Spleen (tissue), 11 donors: ENCODE measurements around the gene TBXAS1. TPM values are rescaled to one million over a fixed set of nuclear protein-coding genes. Genes with fewer than 3 reads are reported as not detected.

Experiments used
- DNase-seq: peaks from one replicate; pipeline ENCODE4 v3.0.0-alpha.2; 2020
- H3K27ac ChIP-seq, 8 donors: fragments of 200-600 bp; sonication (generic) in 7 of 8; 1 replicate in 4 of 8; 2 replicates in 4 of 8; pipeline versions ENCODE4 v1.5.0 to v1.8.0; 2016 to 2021; ENCODE audit warnings: inconsistent platforms in 4 of 8, mild to moderate bottlenecking in 4 of 8, moderate library complexity in 1 of 8
- H3K27me3 ChIP-seq, 7 donors: fragments of 200-600 bp; sonication (generic) in 6 of 7; replicated peaks in 1 of 7; 1 replicate in 4 of 7; 2 replicates in 3 of 7; pipeline versions ENCODE4 v1.5.0 to v1.8.0; 2016 to 2021; ENCODE audit warnings: inconsistent platforms in 3 of 7, mild to moderate bottlenecking in 1 of 7
- H3K36me3 ChIP-seq, 6 donors: fragments of 200-600 bp; sonication (generic) in 5 of 6; 1 replicate in 4 of 6; 2 replicates in 2 of 6; pipeline versions ENCODE4 v1.5.0 to v1.8.0; 2016 to 2021; ENCODE audit warnings: inconsistent platforms in 2 of 6
- H3K4me1 ChIP-seq, 6 donors: fragments of 200-600 bp; sonication (generic) in 5 of 6; 1 replicate in 3 of 6; 2 replicates in 3 of 6; pipeline versions ENCODE4 v1.5.0 to v1.8.0; 2016 to 2021; ENCODE audit warnings: inconsistent platforms in 3 of 6
- H3K4me3 ChIP-seq, 8 donors: fragments of 200-600 bp; sonication (generic) in 7 of 8; 1 replicate in 4 of 8; 2 replicates in 4 of 8; pipeline versions ENCODE4 v1.5.0 to v1.8.0; 2016 to 2021; ENCODE audit warnings: inconsistent platforms in 4 of 8, mild to moderate bottlenecking in 4 of 8, moderate library complexity in 2 of 8
- H3K9me3 ChIP-seq, 8 donors: fragments of 200-600 bp; sonication (generic) in 7 of 8; 1 replicate in 4 of 8; 2 replicates in 4 of 8; pipeline versions ENCODE4 v1.5.0 to v1.8.0; 2016 to 2021; ENCODE audit warnings: inconsistent platforms in 4 of 8
- CTCF ChIP-seq, 11 experiments: fragments of 200-600 bp in 7 of 11; fragments of 450-650 bp in 4 of 11; sonication (generic) in 4 of 11; IDR thresholded peaks in 8 of 11; conservative IDR thresholded peaks in 3 of 11; 1 replicate in 7 of 11; 2 replicates in 4 of 11; pipeline versions ENCODE4 v1.4.0 to v1.8.0; 2016 to 2021; ENCODE audit warnings: antibody characterized with exemption in 11 of 11, inconsistent platforms in 4 of 11, mild to moderate bottlenecking in 1 of 11
- POLR2A ChIP-seq, 3 donors: fragments of 450-650 bp; IDR thresholded peaks; one replicate each; pipeline ENCODE4 v1.5.1; 2017; ENCODE audit warnings: antibody characterized with exemption in 3 of 3, mild to moderate bottlenecking in 1 of 3
- POLR2AphosphoS5 ChIP-seq, 3 donors: sonication (generic); formaldehyde crosslinking; IDR thresholded peaks; one replicate each; pipeline ENCODE4 v1.5.1; 2017; ENCODE audit warnings: antibody characterized with exemption in 3 of 3
- WGBS, 5 donors: extraction: QIAGEN DNeasy Blood & Tissue Kit in 3 of 5; methylation state at CpG; one replicate each; pipeline versions ENCODE4 v1.1.5 to v1.1.7; 2013 to 2018; 5-methylcytosine and 5-hydroxymethylcytosine counted together
- intact Hi-C: fragments of 100-400 bp; cut with DNase I; formaldehyde crosslinking; loops from one replicate; pipeline ENCODE4 v1.15.0; 2023; ENCODE audit warnings: low total_unique reads
- polyA plus RNA-seq, 3 donors: library from polyadenylated mRNA; stranded (reverse); fragments of 200-250 nt; gene quantifications; one replicate each; pipeline ENCODE4 v1.2.1, GENCODE V29; 2013
- total RNA-seq, 7 donors: library from RNA; depleted of rRNA in 3 of 7; stranded (reverse); fragments of >200 nt in 3 of 7; fragmentation: NEBNext Ultra II Directional in 4 of 7; extraction: Animal tissue kit (Norgen Biotek cat#: 25700) in 4 of 7; gene quantifications; one replicate each; pipeline versions ENCODE4 v1.1.0 to v1.2.1, GENCODE V29; 2016 to 2021
- donor health status: healthy with polysubstance abuse.
- donor health status: DM: no; HTN: no; CAD: no; lungs with moderate emphysema.
- donor health status: DM: no; HTN: no; CAD: no.
- donor health status: Bipolar disorder and iron deficiency.
- donor health status: healthy.
- donor health status: DM: no; HTN: no; CAD: no.
- donor health status: DM: yes; HTN: yes; CAD: no.

The TBXAS1 gene
- total and polyA plus RNA-seq, 10 donors, result 19.8 to 287 (median 147) TPM

- intact Hi-C loops, result no loop called here
- H3K9me3 ChIP-seq, result no peaks in the 10 kb centered on the region
- DNase-seq, result no peak
- H3K4me1 ChIP-seq, result peaks cover 0 to 54% (median 34%) of the 10 kb centered on the region in 6 donors
- peak overlapping the region in 7 of 8 donors; percentile 5 to 87 (median 76) for H3K27ac ChIP-seq
- TF ChIP-seq POLR2AphosphoS5 (IDR thresholded peaks at IDR 0.05) (no peak), CTCF (IDR thresholded peaks at IDR 0.05 in 8 of 11, conservative IDR thresholded peaks at IDR 0.05 in 3 of 11) (no peak), POLR2A (IDR thresholded peaks at IDR 0.05) (no peak)
- H3K36me3 ChIP-seq, result peaks cover 0 to 2% (median 0%) of the 10 kb centered on the region in 6 donors
- peak overlapping the region in 1 of 8 donors; percentile 6 for H3K4me3 ChIP-seq
- 42 to 61% (median 48%) methylated on average over 5 of the region's 5 CpGs for WGBS, 5 donors
- H3K27me3 ChIP-seq, result no peaks in the 10 kb centered on the region
These were observed 24.6 kb downstream of the TBXAS1 start for GRCh38 chr7:139853506-139854123.

GRCh38 chr7:139854124-139854511 lies 25.1 kb downstream of the TBXAS1 start:
- peak overlapping the region in 1 of 8 donors; percentile 6 for H3K4me3 ChIP-seq
- H3K4me1 ChIP-seq, result peaks cover 0 to 59% (median 34%) of the 10 kb centered on the region in 6 donors
- no peak for DNase-seq
- intact Hi-C loops, result no loop called here
- 50 to 85% (median 69%) methylated on average over 5 of the region's 5 CpGs for WGBS, 5 donors
- peak overlapping the region in 7 of 8 donors; percentile 5 to 87 (median 76) for H3K27ac ChIP-seq
- H3K36me3 ChIP-seq, result no peaks in the 10 kb centered on the region
- H3K9me3 ChIP-seq, result no peaks in the 10 kb centered on the region
- TF ChIP-seq CTCF (IDR thresholded peaks at IDR 0.05 in 8 of 11, conservative IDR thresholded peaks at IDR 0.05 in 3 of 11) (no peak), POLR2AphosphoS5 (IDR thresholded peaks at IDR 0.05) (peak in 1 of 3 donors; percentile 78)
- no peaks in the 10 kb centered on the region for H3K27me3 ChIP-seq

GRCh38 chr7:139854803-139855497 lies 25.9 kb downstream of the TBXAS1 start:
- WGBS, 5 donors, result 61 to 72% (median 66%) methylated on average over 4 of the region's 4 CpGs
- peak overlapping the region in 1 of 8 donors; percentile 30 for H3K4me3 ChIP-seq
- no peaks in the 10 kb centered on the region for H3K27me3 ChIP-seq
- no peaks in the 10 kb centered on the region for H3K9me3 ChIP-seq
- no peak for TF ChIP-seq CTCF (IDR thresholded peaks at IDR 0.05 in 8 of 11, conservative IDR thresholded peaks at IDR 0.05 in 3 of 11)
- TF ChIP-seq POLR2AphosphoS5 (IDR thresholded peaks at IDR 0.05), result no peak
- no peak for TF ChIP-seq POLR2A (IDR thresholded peaks at IDR 0.05)
- H3K27ac ChIP-seq, result peak overlapping the region in 7 of 8 donors; percentile 24 to 87 (median 76)
- intact Hi-C loops, result no loop called here
- no peak for DNase-seq
- H3K36me3 ChIP-seq, result no peaks in the 10 kb centered on the region
- peaks cover 3 to 67% (median 40%) of the 10 kb centered on the region in 6 donors for H3K4me1 ChIP-seq
